H1 (cell line): Measurements from ENCODE around the gene RNGTT. TPM values are rescaled to one million over a fixed set of nuclear protein-coding genes. Genes with fewer than 3 reads are reported as not detected.

ENCODE experiments used
- ASH2L ChIP-seq: fragments of 200-600, 300-600 bp; sonication (generic); IDR thresholded peaks from one replicate; pipeline ENCODE4 v1.7.1; 2017; ENCODE audit warnings: low read length
- FOSL1 ChIP-seq: IDR thresholded peaks from 2 replicates; pipeline ENCODE4 v1.6.1; 2011; ENCODE audit warnings: mild to moderate bottlenecking, low read depth, low read length, moderate library complexity; ENCODE audit not compliant: insufficient read depth
- HDAC6 ChIP-seq: IDR thresholded peaks from one replicate; pipeline ENCODE4 v1.7.1; 2012; ENCODE audit warnings: low read depth, mild to moderate bottlenecking, inconsistent platforms, low read length, moderate library complexity
- POLR2AphosphoS5 ChIP-seq: IDR thresholded peaks from 2 replicates; pipeline ENCODE4 v1.6.1; 2011; ENCODE audit warnings: low read depth, low read length
- RAD21 ChIP-seq, 2 experiments: IDR thresholded peaks in 1 of 2; conservative IDR thresholded peaks in 1 of 2; 2 replicates each; pipeline ENCODE4 v1.6.1; 2011; ENCODE audit warnings: low read depth in 2 of 2, low read length in 2 of 2, improper control_type of control experiment in 1 of 2, inconsistent platforms in 1 of 2, mild to moderate bottlenecking in 1 of 2, moderate library complexity in 1 of 2
- RXRA ChIP-seq: IDR thresholded peaks from 2 replicates; pipeline ENCODE4 v1.6.1; 2011; ENCODE audit warnings: low read depth, mild to moderate bottlenecking, low read length, moderate library complexity; ENCODE audit not compliant: insufficient read depth
- SUZ12 ChIP-seq: fragments of 200-600 bp; sonication (generic); IDR thresholded peaks from 2 replicates; pipeline ENCODE4 v1.6.1; 2012; ENCODE audit warnings: mild to moderate bottlenecking, inconsistent platforms, low read length, moderate library complexity, mixed read lengths
- TAF1 ChIP-seq: IDR thresholded peaks from 2 replicates; pipeline ENCODE4 v1.6.1; 2011; ENCODE audit warnings: mild to moderate bottlenecking, low read depth, low read length
- polyA plus RNA-seq, 7 experiments: library from polyadenylated mRNA; depleted of rRNA in 3 of 7; stranded (reverse) in 5 of 7; unstranded in 2 of 7; fragments of >200 nt in 5 of 7; fragments of 200-250 nt in 2 of 7; gene quantifications; 1 replicate in 5 of 7; 2 replicates in 1 of 7; 4 replicates in 1 of 7; pipeline versions ENCODE4 v1.2.1 to v1.2.3, GENCODE V29; 2011 to 2013; ENCODE audit warnings: missing spikeins in 2 of 7, mixed read lengths in 2 of 7
- total RNA-seq: library from RNA; stranded (reverse); fragmentation: NEBNext Ultra II Directional; extraction: Animal tissue kit (Norgen Biotek cat#: 25700); gene quantifications from 2 replicates; pipeline ENCODE4 v1.2.1, GENCODE V29; 2021
- TF ChIP-seq, protein P1 (sequence below): IDR thresholded peaks from 2 replicates; pipeline ENCODE4 v1.6.1; 2012; ENCODE audit warnings: low read length, inconsistent platforms

RNGTT gene
- total and polyA plus RNA-seq, 2 of the 8 experiments (the other 6 are each of a cell fraction or from before 2014, with no cell fraction given): 3.6 to 21.2 TPM

DNA sequence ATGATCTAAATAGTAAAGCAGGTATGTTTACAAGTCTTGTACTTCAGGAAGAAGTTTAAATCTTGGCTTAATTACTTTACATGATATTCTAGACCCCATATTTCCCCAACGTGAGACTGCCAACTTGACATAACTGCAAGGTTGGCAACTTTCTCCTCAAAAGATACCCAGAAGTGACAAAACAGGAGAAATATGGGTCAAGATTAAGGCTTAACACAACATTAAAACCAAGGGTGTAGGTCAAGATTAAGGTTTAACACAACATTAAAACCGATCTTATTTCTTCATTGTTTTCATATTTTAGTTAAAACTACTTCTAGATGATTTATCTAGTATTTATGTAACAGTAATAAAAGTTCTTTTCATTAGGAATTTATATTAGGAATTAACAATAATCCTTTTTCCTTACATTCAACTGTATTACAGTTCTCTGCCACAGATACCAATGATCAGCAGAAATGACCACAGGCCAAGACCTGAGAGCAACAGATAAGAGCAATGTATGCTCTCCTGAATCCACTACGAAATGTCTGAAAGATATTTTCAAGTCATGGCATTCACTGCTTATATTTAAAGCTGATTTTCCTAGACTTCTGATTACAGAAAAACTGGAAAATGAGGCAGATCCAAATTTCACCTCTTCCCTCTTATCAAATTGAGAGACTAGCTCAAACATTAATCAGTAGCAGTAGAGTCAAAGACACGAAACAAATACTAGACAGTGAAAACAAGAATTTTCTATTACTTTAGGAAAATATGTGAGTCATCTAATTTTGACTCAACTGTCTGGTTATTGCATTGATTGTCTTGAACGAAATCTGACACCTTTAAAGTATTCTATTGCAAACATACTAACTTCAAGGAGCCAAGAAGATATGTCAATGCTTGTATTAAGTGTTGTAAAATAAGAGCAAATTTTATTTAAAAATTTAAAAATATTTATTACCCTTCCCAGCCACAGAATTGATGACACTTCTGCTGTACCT is 72.3 kb downstream of the RNGTT start (continued):
- TF ChIP-seq RAD21 (IDR thresholded peaks at IDR 0.05 in 1 of 2, conservative IDR thresholded peaks at IDR 0.05 in 1 of 2; ENCODE audit: low read depth in 2 of 2, low read length in 2 of 2) (no peak), RXRA (no peak), ASH2L (no peak), SUZ12 (no peak), TAF1 (no peak), POLR2AphosphoS5 (no peak), HDAC6 (no peak), FOSL1 (no peak)
- TF ChIP-seq, protein P1, sequence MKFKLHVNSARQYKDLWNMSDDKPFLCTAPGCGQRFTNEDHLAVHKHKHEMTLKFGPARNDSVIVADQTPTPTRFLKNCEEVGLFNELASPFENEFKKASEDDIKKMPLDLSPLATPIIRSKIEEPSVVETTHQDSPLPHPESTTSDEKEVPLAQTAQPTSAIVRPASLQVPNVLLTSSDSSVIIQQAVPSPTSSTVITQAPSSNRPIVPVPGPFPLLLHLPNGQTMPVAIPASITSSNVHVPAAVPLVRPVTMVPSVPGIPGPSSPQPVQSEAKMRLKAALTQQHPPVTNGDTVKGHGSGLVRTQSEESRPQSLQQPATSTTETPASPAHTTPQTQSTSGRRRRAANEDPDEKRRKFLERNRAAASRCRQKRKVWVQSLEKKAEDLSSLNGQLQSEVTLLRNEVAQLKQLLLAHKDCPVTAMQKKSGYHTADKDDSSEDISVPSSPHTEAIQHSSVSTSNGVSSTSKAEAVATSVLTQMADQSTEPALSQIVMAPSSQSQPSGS: no peak
- TF ChIP-seq, all 59 proteins: peak for 0
